ENCODE measurements around the gene ZNF740. TPM values are rescaled to one million over a fixed set of nuclear protein-coding genes. Genes with fewer than 3 reads are reported as not detected.

ZNF740 gene
- total and polyA plus RNA-seq, 7 experiments from 2014 or later, result 3.6 to 135 (median 45.6) TPM

- H3K9me3 Mint-ChIP-seq, result no peaks in the 10 kb centered on the region
- Histone ChIP-seq H3K27ac (ENCODE audit: low read depth, low read length) (peak overlapping the region; percentile 70), H3K27me3 (ENCODE audit: control insufficient read depth in 2 of 2, insufficient read depth in 2 of 2, low read length in 2 of 2) (no peaks in the 10 kb centered on the region), H3K4me1 (ENCODE audit: control insufficient read depth in 2 of 2, insufficient read depth in 2 of 2, low read length in 2 of 2) (peaks cover 24 to 31% of the 10 kb centered on the region in 2 donors), H3K4me3 (ENCODE audit: low read length) (no peak overlapping the region), H3K36me3 (ENCODE audit: control insufficient read depth in 2 of 3, insufficient read depth in 3 of 3, low read length in 3 of 3) (peaks cover 0 to 55% (median 0%) of the 10 kb centered on the region in 3 experiments), H3K9me3 (ENCODE audit: control insufficient read depth in 2 of 3, low read length in 3 of 3) (no peaks in the 10 kb centered on the region)
- peaks cover 56 to 84% (median 70%) of the 10 kb centered on the region in 7 donors for H3K4me1 Mint-ChIP-seq
- H3K36me3 Mint-ChIP-seq, result peaks cover 0 to 56% (median 12%) of the 10 kb centered on the region in 5 donors
- intact Hi-C loops (cut with micrococcal nuclease), result no loop called here
- POLR2A ChIA-PET, result interaction anchor here (0.9 to 9.7 kb wide), 9 partner anchors 8 to 84 kb away, joined by 4 to 103 read pairs (median 5); partner anchors contain the start of genes CSAD, PFDN5 and ZNF740
- CTCF ChIA-PET, result interaction anchor here (0.8 to 14.6 kb wide), 9 partner anchors 10 to 111 kb away, joined by 3 to 159 read pairs (median 11); partner anchors contain the start of genes AAAS, CSAD, ESPL1 and ZNF740
- DNase-seq (no peak), ATAC-seq (no peak)
- H3K4me3 Mint-ChIP-seq, result no peak overlapping the region
- H3K27ac Mint-ChIP-seq, result peak overlapping the region in 5 of 9 donors; percentile 34 to 88 (median 65)
- no peaks in the 10 kb centered on the region for H3K27me3 Mint-ChIP-seq
Observed at GRCh38 chr12:53210843-53211242, 30.3 kb downstream of the ZNF740 start.

- H3K9me3 Mint-ChIP-seq, result peaks cover 0 to 2% (median 0%) of the 10 kb centered on the region in 11 donors
- peaks cover 0 to 54% (median 12%) of the 10 kb centered on the region in 5 donors for H3K36me3 Mint-ChIP-seq
- no peaks in the 10 kb centered on the region for H3K27me3 Mint-ChIP-seq
- H3K27ac ChIP-seq (ENCODE audit: low read depth, low read length), result no peak overlapping the region
- H3K4me1 ChIP-seq (ENCODE audit: control insufficient read depth in 2 of 2, insufficient read depth in 2 of 2, low read length in 2 of 2), result peaks cover 32 to 39% of the 10 kb centered on the region in 2 donors
- no peak for ATAC-seq
- no peaks in the 10 kb centered on the region for H3K27me3 ChIP-seq (ENCODE audit: control insufficient read depth in 2 of 2, insufficient read depth in 2 of 2, low read length in 2 of 2)
- ChIA-PET CTCF (interaction anchor here (0.6 to 14.6 kb wide), 14 partner anchors 9 to 111 kb away, joined by 3 to 159 read pairs (median 10); partner anchors contain the start of genes AAAS, CSAD, ESPL1 and MYG1), POLR2A (interaction anchor here (0.9 to 6.5 kb wide), 5 partner anchors 8 to 40 kb away, joined by 4 to 84 read pairs (median 5); partner anchors contain the start of genes CSAD and ZNF740)
- peaks cover 56 to 90% (median 72%) of the 10 kb centered on the region in 7 donors for H3K4me1 Mint-ChIP-seq
- no peaks in the 10 kb centered on the region for H3K9me3 ChIP-seq (ENCODE audit: control insufficient read depth in 2 of 3, low read length in 3 of 3)
- H3K4me3 Mint-ChIP-seq, result peak overlapping the region in 2 of 10 donors; percentile 6 to 70
- peak overlapping the region in 6 of 9 donors; percentile 15 to 88 (median 50) for H3K27ac Mint-ChIP-seq
- peaks cover 0 to 55% (median 0%) of the 10 kb centered on the region in 3 experiments for H3K36me3 ChIP-seq (ENCODE audit: control insufficient read depth in 2 of 3, insufficient read depth in 3 of 3, low read length in 3 of 3)
- H3K4me3 ChIP-seq (ENCODE audit: low read length), result no peak overlapping the region
- no peak for DNase-seq
- intact Hi-C loops (cut with micrococcal nuclease), result no loop called here
Observed at GRCh38 chr12:53211476-53212381, 31.2 kb downstream of the ZNF740 start.

- H3K4me3 ChIP-seq (ENCODE audit: low read length), result no peak overlapping the region
- peak overlapping the region; percentile 27 for H3K27ac ChIP-seq (ENCODE audit: low read depth, low read length)
- no peak for DNase-seq
- H3K4me3 Mint-ChIP-seq, result no peak overlapping the region
- no peaks in the 10 kb centered on the region for H3K27me3 Mint-ChIP-seq
- peak overlapping the region in 4 of 9 donors; percentile 24 to 92 (median 78) for H3K27ac Mint-ChIP-seq
- intact Hi-C loops (cut with micrococcal nuclease), result loop anchor here (1.0 kb wide), 6 partner anchors 38 to 132 kb away; partner anchors contain the start of genes ESPL1 (in 2 of the 2) and AAAS (in 1 of the 2)
- ATAC-seq, result no peak
- H3K4me1 Mint-ChIP-seq, result peaks cover 55 to 93% (median 74%) of the 10 kb centered on the region in 7 donors
- H3K36me3 Mint-ChIP-seq, result peaks cover 0 to 54% (median 12%) of the 10 kb centered on the region in 5 donors
- peaks cover 0 to 2% (median 0%) of the 10 kb centered on the region in 11 donors for H3K9me3 Mint-ChIP-seq
- no peaks in the 10 kb centered on the region for H3K9me3 ChIP-seq (ENCODE audit: control insufficient read depth in 2 of 3, low read length in 3 of 3)
- ChIA-PET CTCF (interaction anchor here (1.5 to 14.6 kb wide), 14 partner anchors 7 to 110 kb away, joined by 4 to 159 read pairs (median 11); partner anchors contain the start of genes AAAS and ESPL1), POLR2A (interaction anchor here (1.4 to 2.0 kb wide), 2 partner anchors 43 to 54 kb away, joined by 3 to 22 read pairs; partner anchors contain the start of gene ESPL1)
- H3K36me3 ChIP-seq (ENCODE audit: control insufficient read depth in 2 of 3, insufficient read depth in 3 of 3, low read length in 3 of 3), result peaks cover 0 to 55% (median 0%) of the 10 kb centered on the region in 3 experiments
- H3K27me3 ChIP-seq (ENCODE audit: control insufficient read depth in 2 of 2, insufficient read depth in 2 of 2, low read length in 2 of 2), result no peaks in the 10 kb centered on the region
- H3K4me1 ChIP-seq (ENCODE audit: control insufficient read depth in 2 of 2, insufficient read depth in 2 of 2, low read length in 2 of 2), result peaks cover 35 to 44% of the 10 kb centered on the region in 2 donors
Observed at GRCh38 chr12:53212931-53213330, 32.4 kb downstream of the ZNF740 start.

GRCh38 chr12:53213348-53213747 lies 32.8 kb downstream of the ZNF740 start:
- H3K27me3 Mint-ChIP-seq, result no peaks in the 10 kb centered on the region
- DNase-seq (peak; percentile 71 to 85 (median 80)), ATAC-seq (peak; percentile 84)
- peaks cover 0 to 55% (median 12%) of the 10 kb centered on the region in 5 donors for H3K36me3 Mint-ChIP-seq
- H3K36me3 ChIP-seq (ENCODE audit: control insufficient read depth in 2 of 3, insufficient read depth in 3 of 3, low read length in 3 of 3), result peaks cover 0 to 55% (median 0%) of the 10 kb centered on the region in 3 experiments
- peaks cover 0 to 2% (median 0%) of the 10 kb centered on the region in 11 donors for H3K9me3 Mint-ChIP-seq
- H3K4me3 Mint-ChIP-seq, result peak overlapping the region in 2 of 10 donors; percentile 5 to 21
- ChIA-PET POLR2A (interaction anchor here (0.6 to 8.6 kb wide), 14 partner anchors 13 to 108 kb away, joined by 3 to 63 read pairs (median 5); partner anchors contain the start of genes AAAS, CSAD, ESPL1 and MYG1), CTCF (interaction anchor here (0.9 to 14.6 kb wide), 16 partner anchors 10 to 131 kb away, joined by 3 to 159 read pairs (median 9); partner anchors contain the start of genes AAAS, ESPL1 and PFDN5)
- peaks cover 54 to 93% (median 74%) of the 10 kb centered on the region in 7 donors for H3K4me1 Mint-ChIP-seq
- no peaks in the 10 kb centered on the region for H3K27me3 ChIP-seq (ENCODE audit: control insufficient read depth in 2 of 2, insufficient read depth in 2 of 2, low read length in 2 of 2)
- H3K4me1 ChIP-seq (ENCODE audit: control insufficient read depth in 2 of 2, insufficient read depth in 2 of 2, low read length in 2 of 2), result peaks cover 35 to 44% of the 10 kb centered on the region in 2 donors
- H3K27ac Mint-ChIP-seq, result peak overlapping the region in 8 of 9 donors; percentile 24 to 92 (median 74)
- intact Hi-C loops (cut with micrococcal nuclease), result loop anchor here (1.0 kb wide), 6 partner anchors 38 to 132 kb away; partner anchors contain the start of genes ESPL1 (in 2 of the 2) and AAAS (in 1 of the 2)
- H3K9me3 ChIP-seq (ENCODE audit: control insufficient read depth in 2 of 3, low read length in 3 of 3), result no peaks in the 10 kb centered on the region
- H3K4me3 ChIP-seq (ENCODE audit: low read length), result no peak overlapping the region
- peak overlapping the region; percentile 27 for H3K27ac ChIP-seq (ENCODE audit: low read depth, low read length)

- Histone ChIP-seq H3K27me3 (ENCODE audit: control insufficient read depth in 2 of 2, insufficient read depth in 2 of 2, low read length in 2 of 2) (no peaks in the 10 kb centered on the region), H3K9me3 (ENCODE audit: control insufficient read depth in 2 of 3, low read length in 3 of 3) (no peaks in the 10 kb centered on the region), H3K27ac (ENCODE audit: low read depth, low read length) (peak overlapping the region; percentile 17), H3K4me3 (ENCODE audit: low read length) (no peak overlapping the region), H3K36me3 (ENCODE audit: control insufficient read depth in 2 of 3, insufficient read depth in 3 of 3, low read length in 3 of 3) (peaks cover 0 to 56% (median 0%) of the 10 kb centered on the region in 3 experiments), H3K4me1 (ENCODE audit: control insufficient read depth in 2 of 2, insufficient read depth in 2 of 2, low read length in 2 of 2) (peaks cover 30 to 37% of the 10 kb centered on the region in 2 donors)
- ATAC-seq (no peak), DNase-seq (no peak)
- POLR2A ChIA-PET, result interaction anchor here (0.8 to 8.6 kb wide), 17 partner anchors 9 to 107 kb away, joined by 3 to 63 read pairs (median 5); partner anchors contain the start of genes AAAS, CSAD, ESPL1 and MYG1
- Mint-ChIP-seq H3K36me3 (peaks cover under 1 to 56% (median 12%) of the 10 kb centered on the region in 5 donors), H3K4me3 (no peak overlapping the region), H3K9me3 (peaks cover 0 to 2% (median 0%) of the 10 kb centered on the region in 11 donors), H3K27me3 (no peaks in the 10 kb centered on the region), H3K4me1 (peaks cover 45 to 88% (median 72%) of the 10 kb centered on the region in 7 donors), H3K27ac (peak overlapping the region in 5 of 9 donors; percentile 53 to 92 (median 59))
- CTCF ChIA-PET, result interaction anchor here (0.6 to 14.6 kb wide), 23 partner anchors 9 to 150 kb away, joined by 3 to 159 read pairs (median 7); partner anchors contain the start of genes AAAS, CSAD, ESPL1 and PFDN5
- intact Hi-C loops (cut with micrococcal nuclease), result no loop called here
Observed at GRCh38 chr12:53214221-53214620, 33.7 kb downstream of the ZNF740 start.
